NCI-H1694 (cell line): ENCODE measurements around the gene MB21D2.
A peak's percentile ranks its signal among the peaks of the same experiment; 100 is the strongest.
"Not testable (repeated sequence)": the region's sequence is repeated elsewhere in the genome, so short reads cannot be mapped to it uniquely, and the experiment has no call there.

Source experiments
- DNase-seq: peaks from one replicate; lab custom pipeline; 2025; lab: John Stamatoyannopoulos, UW

Gene MB21D2, protein sequence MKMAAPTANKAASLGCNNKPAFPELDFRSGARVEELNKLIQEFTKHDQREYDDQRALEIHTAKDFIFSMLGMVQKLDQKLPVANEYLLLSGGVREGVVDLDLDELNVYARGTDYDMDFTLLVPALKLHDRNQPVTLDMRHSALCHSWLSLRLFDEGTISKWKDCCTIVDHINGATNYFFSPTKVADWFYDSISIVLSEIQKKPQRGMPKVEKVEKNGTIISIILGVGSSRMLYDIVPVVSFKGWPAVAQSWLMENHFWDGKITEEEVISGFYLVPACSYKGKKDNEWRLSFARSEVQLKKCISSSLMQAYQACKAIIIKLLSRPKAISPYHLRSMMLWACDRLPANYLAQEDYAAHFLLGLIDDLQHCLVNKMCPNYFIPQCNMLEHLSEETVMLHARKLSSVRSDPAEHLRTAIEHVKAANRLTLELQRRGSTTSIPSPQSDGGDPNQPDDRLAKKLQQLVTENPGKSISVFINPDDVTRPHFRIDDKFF

GRCh38 chr3:192917404-192918274 lies at the start of gene MB21D2:
Gene MB21D2 (minus strand): TSS chr3:192917856. CDS start chr3:192917840, 16 bp downstream.
- peak; percentile 64 for DNase-seq

GRCh38 chr3:192964959-192965719 lies 47.5 kb upstream of the MB21D2 start:
- not testable (repeated sequence) for DNase-seq

GRCh38 chr3:192959773-192960172 lies 42.1 kb upstream of the MB21D2 start:
- DNase-seq = no peak

DNA sequence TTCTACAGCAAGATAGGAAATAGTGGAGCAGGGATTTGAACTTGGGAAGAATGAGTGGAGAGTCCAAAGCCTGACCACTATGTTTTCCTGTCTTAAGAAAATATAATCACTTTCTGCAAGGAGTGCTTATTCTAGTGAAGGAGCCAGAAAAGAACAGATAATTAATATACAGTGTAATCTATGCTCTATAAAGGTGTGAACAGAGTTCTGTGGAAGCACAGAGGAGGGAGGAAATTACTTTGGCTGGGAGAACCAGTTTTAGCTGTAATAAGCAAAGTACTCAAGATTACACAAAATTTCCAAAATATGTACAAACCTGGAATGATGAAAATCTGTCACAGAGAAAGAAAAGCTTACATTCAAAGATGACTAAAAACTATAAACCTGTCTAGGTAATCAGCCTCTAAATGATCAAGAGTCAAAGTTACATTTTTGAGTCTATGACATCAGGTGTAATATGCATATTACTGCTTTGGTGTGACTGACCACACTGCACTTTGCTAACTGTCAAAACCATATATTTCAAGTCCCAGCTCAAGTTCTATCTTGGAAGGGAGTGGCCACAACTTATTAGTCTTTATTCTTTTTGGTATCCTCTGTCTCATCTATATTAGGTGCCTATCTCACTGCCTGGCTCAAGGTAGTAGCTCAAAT lies 40.7 kb upstream of the MB21D2 start:
- DNase-seq = no peak

- no peak for DNase-seq
Observed at GRCh38 chr3:192957441-192958021, 39.9 kb upstream of the MB21D2 start.

DNA sequence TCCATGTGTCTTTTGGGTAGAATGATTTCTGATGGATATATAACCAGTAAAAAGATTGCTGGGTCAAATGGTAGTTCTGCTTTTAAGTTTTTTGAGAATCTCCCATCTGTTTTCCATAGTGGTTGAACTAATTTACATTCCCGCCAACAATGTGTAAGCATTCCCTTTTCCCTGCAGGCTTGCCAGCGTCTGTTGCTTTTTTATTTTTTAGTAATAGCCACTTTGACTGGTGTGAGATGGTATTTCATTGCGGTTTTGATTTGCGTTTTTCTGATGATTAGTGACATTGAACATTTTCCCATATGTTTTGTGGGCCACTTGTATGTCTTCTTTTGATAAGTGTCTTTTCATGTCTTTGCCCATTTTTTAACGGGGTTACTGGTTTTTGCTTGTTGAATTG lies 36.3 kb upstream of the MB21D2 start:
- DNase-seq = no peak

- no peak for DNase-seq
Observed at GRCh38 chr3:192947421-192947820, 29.8 kb upstream of the MB21D2 start.

DNA sequence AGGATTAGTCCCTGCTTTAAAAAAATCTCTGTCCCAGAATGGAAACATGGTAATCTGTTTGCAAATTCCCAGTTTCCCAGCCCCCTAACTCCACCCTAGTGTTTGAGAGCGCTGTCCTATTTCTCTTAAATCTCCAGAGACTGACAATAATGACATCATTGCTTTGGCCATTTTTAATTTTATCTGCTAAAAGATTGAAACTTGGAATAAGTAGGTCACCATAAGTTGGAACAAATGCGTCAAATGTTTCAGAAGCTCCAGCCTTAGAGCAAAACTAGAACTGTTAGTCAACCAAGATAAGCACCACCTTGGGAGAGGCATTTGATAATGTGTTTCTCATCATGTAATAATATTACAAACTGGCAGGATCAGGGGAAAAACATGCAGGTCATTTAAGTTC lies 25.7 kb upstream of the MB21D2 start:
- no peak for DNase-seq

DNA sequence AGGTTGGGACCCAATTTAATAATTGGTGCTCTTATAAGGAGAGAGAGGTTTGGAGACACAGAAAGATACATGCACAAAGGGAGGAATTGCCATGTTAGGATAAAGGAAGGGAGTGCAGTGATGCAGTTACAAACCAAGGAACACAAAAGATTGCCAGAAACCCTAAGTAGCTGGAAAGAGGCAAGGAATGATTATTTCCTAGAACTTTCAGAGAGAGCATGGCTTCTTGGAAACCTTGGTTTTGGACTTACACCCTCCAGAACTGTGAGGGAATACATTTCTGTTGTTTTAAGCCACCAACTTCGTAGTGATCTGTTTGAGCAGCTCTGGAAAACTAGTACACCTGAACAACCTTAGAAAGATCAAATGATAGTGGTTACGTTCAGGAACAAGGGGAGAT lies 25.0 kb upstream of the MB21D2 start:
- no peak for DNase-seq

- DNase-seq = no peak
Observed at GRCh38 chr3:192940129-192940528, 22.5 kb upstream of the MB21D2 start.

GRCh38 chr3:192935441-192935840 lies 17.8 kb upstream of the MB21D2 start:
- DNase-seq = no peak

- no peak for DNase-seq
Observed at GRCh38 chr3:192933779-192934460, 16.3 kb upstream of the MB21D2 start.

- no peak for DNase-seq
Observed at GRCh38 chr3:192933259-192933658, 15.6 kb upstream of the MB21D2 start.

DNA sequence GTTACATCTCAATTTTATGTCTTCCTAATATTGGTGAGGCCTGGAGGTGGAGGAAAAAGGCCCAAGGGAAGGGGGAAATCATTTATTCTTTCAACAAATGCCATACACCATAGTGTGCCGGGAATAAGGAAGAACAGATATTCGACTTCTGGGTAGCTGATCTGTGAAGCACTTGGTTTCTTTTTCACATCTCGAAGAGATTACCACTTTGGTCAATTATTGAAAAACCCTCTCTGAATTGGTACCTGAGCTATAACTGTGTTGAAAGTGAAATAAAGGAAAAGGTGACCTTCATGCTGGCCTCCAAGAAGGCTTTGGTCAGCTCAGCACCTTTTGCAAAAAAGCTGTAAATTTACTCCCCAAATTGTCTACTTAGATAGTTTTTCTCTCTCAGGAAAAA lies 14.2 kb upstream of the MB21D2 start:
- DNase-seq = no peak

- no peak for DNase-seq
Observed at GRCh38 chr3:192930577-192930976, 12.9 kb upstream of the MB21D2 start.

DNA sequence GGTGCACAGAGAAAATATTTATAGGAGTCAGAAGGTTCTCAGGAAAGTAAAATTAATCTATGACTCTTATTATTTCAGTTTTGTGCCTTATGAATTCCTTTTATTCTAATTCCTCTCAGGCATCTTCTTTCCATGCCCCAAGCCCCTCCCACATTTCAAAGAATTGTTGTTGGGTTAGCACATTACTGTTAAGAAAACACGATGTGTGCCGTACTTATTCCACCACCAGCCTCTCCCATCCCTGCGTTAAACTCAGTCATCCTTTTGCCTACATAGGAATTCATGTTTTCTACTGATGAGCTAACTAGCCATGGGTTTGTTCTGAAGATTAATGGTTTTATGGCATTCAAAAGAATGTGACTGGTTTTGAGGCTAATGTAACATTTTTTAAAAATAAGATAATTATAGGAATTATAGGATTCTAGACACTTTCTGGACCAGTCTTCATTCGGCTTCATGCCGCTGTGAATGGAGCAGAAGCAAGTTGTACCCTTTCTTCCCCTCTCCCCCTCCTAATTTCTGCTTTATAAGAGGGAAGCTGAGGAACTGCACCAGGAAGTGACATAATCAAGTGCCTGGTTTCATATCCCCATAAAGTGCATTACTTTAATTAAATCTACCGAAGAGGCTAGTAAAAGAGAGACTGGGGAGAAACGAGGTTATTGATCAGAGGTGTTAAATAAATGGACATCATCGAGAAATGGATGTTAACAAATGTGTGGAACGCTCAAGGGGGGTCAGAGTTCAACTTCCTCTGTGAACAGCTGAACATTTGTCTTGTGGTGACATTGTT lies 12.3 kb upstream of the MB21D2 start:
- DNase-seq = no peak

- DNase-seq = no peak
Observed at GRCh38 chr3:192929146-192929545, 11.5 kb upstream of the MB21D2 start.

DNA sequence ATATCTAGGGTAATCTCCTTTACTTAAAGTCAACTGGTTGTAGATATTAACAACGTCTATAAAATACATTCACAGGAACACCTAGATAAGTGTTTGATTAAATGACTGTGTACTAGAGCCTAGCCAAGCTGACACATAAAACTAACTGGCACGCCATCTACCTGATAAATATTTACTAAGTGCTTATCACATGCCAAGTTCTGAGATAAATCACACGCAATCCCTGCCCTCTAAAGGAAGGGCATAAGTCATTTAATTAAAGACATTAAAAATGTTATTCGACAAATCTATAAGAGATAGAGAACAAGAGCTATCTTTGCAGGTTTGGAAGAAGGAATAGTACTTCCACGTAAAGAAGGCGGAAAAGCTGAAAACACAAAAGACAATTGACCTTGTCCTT lies 11.1 kb upstream of the MB21D2 start:
- no peak for DNase-seq

GRCh38 chr3:192928016-192928415 lies 10.4 kb upstream of the MB21D2 start:
- no peak for DNase-seq

- DNase-seq = no peak
Observed at GRCh38 chr3:192927016-192927415, 9.4 kb upstream of the MB21D2 start.
